Upper lobe of left lung (tissue), 4 donors: ENCODE results near the gene TXNIP.

Source experiments
- POLR2A ChIP-seq, 4 donors: fragments of 450-650 bp; IDR thresholded peaks; one replicate each; pipeline ENCODE4 v1.5.1; 2016 to 2017; ENCODE audit warnings: antibody characterized with exemption in 4 of 4, mild to moderate bottlenecking in 2 of 4
- POLR2AphosphoS5 ChIP-seq, 2 donors: sonication (generic); formaldehyde crosslinking; IDR thresholded peaks; one replicate each; pipeline ENCODE4 v1.5.1; 2017; ENCODE audit warnings: antibody characterized with exemption in 2 of 2
- TF ChIP-seq, protein P1 (sequence below), 6 experiments: fragments of 450-650 bp in 4 of 6; fragments of 200-600 bp in 2 of 6; sonication (generic) in 2 of 6; IDR thresholded peaks; one replicate each; pipeline ENCODE4 v1.5.1; 2016 to 2019; ENCODE audit warnings: antibody characterized with exemption in 6 of 6

DNA sequence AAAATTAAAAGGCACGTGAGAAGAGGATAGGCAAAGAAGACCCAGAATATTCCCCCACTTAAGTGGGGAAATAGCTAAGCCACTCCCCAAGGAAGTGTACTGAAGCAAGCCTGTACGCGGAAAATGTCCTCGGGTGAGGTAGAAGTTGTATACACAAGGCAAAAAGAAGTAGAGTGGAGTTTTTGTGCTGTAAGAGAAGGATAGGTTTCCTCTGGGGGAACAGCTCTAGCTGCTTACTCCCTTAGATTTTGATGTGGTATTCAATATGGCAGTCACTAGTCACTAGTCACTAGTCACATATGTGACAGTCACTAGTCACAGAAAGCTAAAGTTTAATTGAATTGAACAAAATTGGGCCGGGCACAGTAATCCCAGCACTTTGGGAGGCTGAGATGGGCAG lies 7.6 kb downstream of the TXNIP start:
- TF ChIP-seq POLR2A (IDR thresholded peaks at IDR 0.05) (peak in 1 of 4 donors; percentile 18), POLR2AphosphoS5 (IDR thresholded peaks at IDR 0.05) (peak in 1 of 2 donors; percentile 30)
- TF ChIP-seq, protein P1, sequence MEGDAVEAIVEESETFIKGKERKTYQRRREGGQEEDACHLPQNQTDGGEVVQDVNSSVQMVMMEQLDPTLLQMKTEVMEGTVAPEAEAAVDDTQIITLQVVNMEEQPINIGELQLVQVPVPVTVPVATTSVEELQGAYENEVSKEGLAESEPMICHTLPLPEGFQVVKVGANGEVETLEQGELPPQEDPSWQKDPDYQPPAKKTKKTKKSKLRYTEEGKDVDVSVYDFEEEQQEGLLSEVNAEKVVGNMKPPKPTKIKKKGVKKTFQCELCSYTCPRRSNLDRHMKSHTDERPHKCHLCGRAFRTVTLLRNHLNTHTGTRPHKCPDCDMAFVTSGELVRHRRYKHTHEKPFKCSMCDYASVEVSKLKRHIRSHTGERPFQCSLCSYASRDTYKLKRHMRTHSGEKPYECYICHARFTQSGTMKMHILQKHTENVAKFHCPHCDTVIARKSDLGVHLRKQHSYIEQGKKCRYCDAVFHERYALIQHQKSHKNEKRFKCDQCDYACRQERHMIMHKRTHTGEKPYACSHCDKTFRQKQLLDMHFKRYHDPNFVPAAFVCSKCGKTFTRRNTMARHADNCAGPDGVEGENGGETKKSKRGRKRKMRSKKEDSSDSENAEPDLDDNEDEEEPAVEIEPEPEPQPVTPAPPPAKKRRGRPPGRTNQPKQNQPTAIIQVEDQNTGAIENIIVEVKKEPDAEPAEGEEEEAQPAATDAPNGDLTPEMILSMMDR (IDR thresholded peaks at IDR 0.05): no peak
